HG02759 (cell line): Measurements from ENCODE around the gene UBASH3B.
"Not testable (repeated sequence)": the region's sequence is repeated elsewhere in the genome, so short reads cannot be mapped to it uniquely, and the experiment has no call there.

ENCODE experiments used
- ATAC-seq: cut with Tn5 transposase; IDR thresholded peaks from one replicate; pipeline ENCODE4 v1.9.1; 2021; ENCODE audit warnings: mild to moderate bottlenecking, moderate library complexity; ENCODE audit not compliant: unreplicated experiment

Gene UBASH3B

GRCh38 chr11:122843281-122844141 is 188.0 kb downstream of the UBASH3B start:
- no peak for ATAC-seq

GRCh38 chr11:122847466-122847865 is 191.9 kb downstream of the UBASH3B start:
- no peak for ATAC-seq

- no peak for ATAC-seq
Measured at GRCh38 chr11:122848186-122848585, 192.7 kb downstream of the UBASH3B start.

GRCh38 chr11:122850076-122850631 is 194.6 kb downstream of the UBASH3B start:
- no peak for ATAC-seq

- no peak for ATAC-seq
Measured at GRCh38 chr11:122851366-122851966, 195.9 kb downstream of the UBASH3B start.

- no peak for ATAC-seq
Measured at GRCh38 chr11:122852074-122852795, 196.7 kb downstream of the UBASH3B start.

- ATAC-seq = no peak
Measured at GRCh38 chr11:122852796-122853160, 197.3 kb downstream of the UBASH3B start.

- ATAC-seq = no peak
Measured at GRCh38 chr11:122853261-122853660, 197.7 kb downstream of the UBASH3B start.

GRCh38 chr11:122853971-122854446 is 198.5 kb downstream of the UBASH3B start:
- no peak for ATAC-seq

- no peak for ATAC-seq
Measured at GRCh38 chr11:122861631-122862030, 206.1 kb downstream of the UBASH3B start.

GRCh38 chr11:122862091-122862490 is 206.6 kb downstream of the UBASH3B start:
- ATAC-seq = no peak

GRCh38 chr11:122863154-122863553 is 207.6 kb downstream of the UBASH3B start:
- ATAC-seq = not testable (repeated sequence)

- ATAC-seq = no peak
Measured at GRCh38 chr11:122863704-122864326, 208.3 kb downstream of the UBASH3B start.
